GM23248 (cell line): ENCODE results near the gene MECP2. TPM values are rescaled to one million over a fixed set of nuclear protein-coding genes. Genes with fewer than 3 reads are reported as not detected.

ENCODE experiments used
- DNase-seq: peaks from one replicate; pipeline ENCODE4 v3.0.0-alpha.2; 2015
- H2AFZ ChIP-seq: fragments of 200-600 bp; sonication (generic); 2 replicates; pipeline ENCODE4 v1.6.1; 2016; ENCODE audit warnings: antibody characterized with exemption
- H3F3A ChIP-seq: fragments of 200-600 bp; sonication (generic); 2 replicates; pipeline ENCODE4 v1.6.1; 2016; ENCODE audit warnings: mild to moderate bottlenecking, antibody characterized with exemption, mixed run types; ENCODE audit not compliant: insufficient read depth
- H3K27ac ChIP-seq: fragments of 200-600 bp; sonication (generic); 2 replicates; pipeline ENCODE4 v1.5.1; 2016; ENCODE audit warnings: mild to moderate bottlenecking
- H3K27me3 ChIP-seq: fragments of 200-600 bp; sonication (generic); replicated peaks from 2 replicates; pipeline ENCODE4 v1.6.1; 2016; ENCODE audit warnings: mild to moderate bottlenecking; ENCODE audit not compliant: insufficient read depth
- H3K36me3 ChIP-seq: fragments of 200-600 bp; sonication (generic); 2 replicates; pipeline ENCODE4 v1.6.1; 2016; ENCODE audit warnings: low read depth, mild to moderate bottlenecking
- H3K4me1 ChIP-seq: fragments of 200-600 bp; sonication (generic); 2 replicates; pipeline ENCODE4 v1.6.1; 2016; ENCODE audit warnings: mild to moderate bottlenecking; ENCODE audit not compliant: insufficient read depth
- H3K4me2 ChIP-seq: fragments of 200-600 bp; sonication (generic); one replicate; pipeline ENCODE4 v1.6.1; 2016; ENCODE audit warnings: mild to moderate bottlenecking; ENCODE audit not compliant: unreplicated experiment
- H3K4me3 ChIP-seq: fragments of 200-600 bp; sonication (generic); 2 replicates; pipeline ENCODE4 v1.5.1; 2016; ENCODE audit warnings: mild to moderate bottlenecking
- H3K79me2 ChIP-seq: fragments of 200-600 bp; sonication (generic); 2 replicates; pipeline ENCODE4 v1.6.1; 2016; ENCODE audit warnings: mild to moderate bottlenecking; ENCODE audit not compliant: insufficient read depth
- H3K9ac ChIP-seq: fragments of 200-600 bp; sonication (generic); 2 replicates; pipeline ENCODE4 v1.6.1; 2016; ENCODE audit warnings: mild to moderate bottlenecking
- H3K9me2 ChIP-seq: fragments of 200-600 bp; sonication (generic); 2 replicates; pipeline ENCODE4 v1.6.1; 2016; ENCODE audit warnings: mixed run types, mild to moderate bottlenecking, moderate library complexity; ENCODE audit not compliant: insufficient read depth
- H3K9me3 ChIP-seq: fragments of 200-600 bp; sonication (generic); one replicate; pipeline ENCODE4 v1.6.1; 2017; ENCODE audit warnings: low read depth
- H4K20me1 ChIP-seq: fragments of 200-600 bp; sonication (generic); 2 replicates; pipeline ENCODE4 v1.6.0; 2016; ENCODE audit not compliant: insufficient read depth
- EZH2 ChIP-seq: fragments of 200-600 bp; sonication (generic); IDR thresholded peaks from 2 replicates; pipeline ENCODE4 v1.6.1; 2018; ENCODE audit warnings: antibody characterized with exemption, mild to moderate bottlenecking; ENCODE audit not compliant: insufficient read depth, poor library complexity, severe bottlenecking
- EZH2phosphoT487 ChIP-seq: fragments of 200-600 bp; sonication (generic); IDR thresholded peaks from 2 replicates; pipeline ENCODE4 v1.6.1; 2018; ENCODE audit warnings: antibody characterized with exemption, moderate library complexity, mild to moderate bottlenecking, low read depth; ENCODE audit not compliant: insufficient read depth
- whole genome bisulfite sequencing, 2 experiments: methylation state at CpG; one replicate each; pipeline ENCODE4 v1.1.6; 2015 to 2017; ENCODE audit warnings: low lambda C conversion rate in 2 of 2, low coverage in 1 of 2; ENCODE audit errors: missing lambda C conversion rate in 2 of 2; 5-methylcytosine and 5-hydroxymethylcytosine counted together
- in situ Hi-C: fragments of 300-500 bp; cut with MboI; formaldehyde crosslinking; loops from 2 replicates; pipeline ENCODE4 v1.15.0; 2020
- polyA plus RNA-seq: library from polyadenylated mRNA; unstranded; fragments of >200 nt; fragmentation: Nextera tagmentation; extraction: Ambion mirVana; gene quantifications from 2 replicates; pipeline ENCODE4 v1.2.1, GENCODE V29; 2016
- total RNA-seq: library from RNA; depleted of rRNA; stranded (reverse); fragments of >200 nt; shearing (Covaris generic); gene quantifications from 2 replicates; pipeline ENCODE4 v1.2.3, GENCODE V29; 2014

Gene MECP2
- total and polyA plus RNA-seq, 2 experiments from 2014 or later, result 10.3 to 16.5 TPM

GRCh38 chrX:154004315-154004714, 93.2 kb downstream of the MECP2 start:
- H3K4me2 ChIP-seq, result no peak overlapping the region
- H3K36me3 ChIP-seq, result no peaks in the 10 kb centered on the region
- DNase-seq, result no peak

DNA sequence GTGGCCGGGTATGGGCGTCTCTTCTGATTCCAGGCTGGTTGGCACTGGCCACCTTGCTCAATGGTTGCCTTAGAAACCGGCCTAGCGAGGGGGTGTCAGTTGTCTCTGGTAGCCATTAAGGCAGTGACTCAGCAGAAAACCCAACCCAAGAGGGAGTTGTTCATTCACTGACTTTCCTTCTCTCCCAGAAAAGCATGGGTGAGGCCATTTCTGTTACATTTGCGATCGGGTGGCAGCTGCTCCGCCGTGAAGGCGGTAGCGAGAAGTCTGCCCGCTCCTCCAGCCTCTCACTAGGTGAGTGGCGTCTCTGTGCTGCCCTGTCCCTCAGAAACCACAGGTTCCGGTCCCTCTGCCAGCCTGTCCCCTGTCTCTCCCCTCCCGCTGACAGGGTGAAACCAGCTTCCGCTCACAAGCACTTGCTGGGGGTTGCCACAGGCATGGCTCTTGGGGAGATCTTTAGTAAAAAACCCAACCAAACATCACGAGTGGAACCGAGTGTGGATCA, 95.2 kb downstream of the MECP2 start:
- no peaks in the 10 kb centered on the region for H3K9me2 ChIP-seq
- H3F3A ChIP-seq, result no peaks in the 10 kb centered on the region
- peak overlapping the region; percentile 73 for H3K9ac ChIP-seq
- H4K20me1 ChIP-seq, result no peaks in the 10 kb centered on the region
- no peaks in the 10 kb centered on the region for H3K79me2 ChIP-seq
- in situ Hi-C loops, result no loop called here
- no peaks in the 10 kb centered on the region for H3K27me3 ChIP-seq
- no peaks in the 10 kb centered on the region for H3K36me3 ChIP-seq
- peaks cover 10% of the 10 kb centered on the region for H3K4me1 ChIP-seq
- H3K27ac ChIP-seq, result peak overlapping the region; percentile 76
- H3K4me3 ChIP-seq, result peak overlapping the region; percentile 37; the same call in 1 of the 2 replicates
- WGBS, 2 experiments, result 18% methylated on average over 17 of the region's 17 CpGs
- H3K4me2 ChIP-seq, result peak overlapping the region; percentile 68
- peak; percentile 92 for DNase-seq
- H2AFZ ChIP-seq, result peak overlapping the region; percentile 70
- no peaks in the 10 kb centered on the region for H3K9me3 ChIP-seq
- TF ChIP-seq EZH2 (no peak), EZH2phosphoT487 (no peak)

More at GRCh38 chrX:154004315-154004714, 93.2 kb downstream of the MECP2 start:
- H3K79me2 ChIP-seq, result no peaks in the 10 kb centered on the region
- no peaks in the 10 kb centered on the region for H3K9me3 ChIP-seq
- H3K9me2 ChIP-seq, result no peaks in the 10 kb centered on the region
- TF ChIP-seq EZH2 (no peak), EZH2phosphoT487 (no peak)
- peaks cover 10% of the 10 kb centered on the region for H3K4me1 ChIP-seq
- in situ Hi-C loops, result no loop called here
- H2AFZ ChIP-seq, result no peak overlapping the region
- no peak overlapping the region for H3K9ac ChIP-seq
- no peaks in the 10 kb centered on the region for H3F3A ChIP-seq
- H4K20me1 ChIP-seq, result no peaks in the 10 kb centered on the region
- 52 to 56% methylated on average over 5 to 11 of the region's 11 CpGs for whole genome bisulfite sequencing, 2 experiments
- H3K4me3 ChIP-seq, result no peak overlapping the region
- H3K27me3 ChIP-seq, result no peaks in the 10 kb centered on the region
- H3K27ac ChIP-seq, result no peak overlapping the region

DNA sequence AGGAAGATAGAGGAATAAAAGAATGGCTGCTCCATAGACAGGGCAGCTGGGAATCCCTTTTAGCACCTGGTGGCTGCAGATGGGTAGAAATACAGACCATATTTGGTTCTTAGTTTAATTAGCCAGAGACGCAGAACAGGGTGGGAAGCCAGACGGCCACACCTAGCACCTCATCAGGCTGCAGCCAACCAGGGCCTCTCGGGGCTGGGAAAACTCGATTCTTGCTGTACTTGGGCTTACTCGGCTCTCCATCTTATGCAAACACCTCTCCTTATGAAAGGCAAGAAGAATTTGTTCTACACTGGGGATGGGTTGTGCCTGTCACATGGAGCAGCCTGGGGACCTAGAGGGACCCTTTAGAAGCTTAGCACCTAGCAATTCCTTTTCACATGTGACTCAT, 97.5 kb downstream of the MECP2 start:
- TF ChIP-seq EZH2phosphoT487 (no peak), EZH2 (no peak)
- H4K20me1 ChIP-seq, result no peaks in the 10 kb centered on the region
- H3K79me2 ChIP-seq, result no peaks in the 10 kb centered on the region
- H3K9me2 ChIP-seq, result no peaks in the 10 kb centered on the region
- H3F3A ChIP-seq, result no peaks in the 10 kb centered on the region
- peak overlapping the region; percentile 40; the same call in 1 of the 2 replicates for H3K4me3 ChIP-seq
- H3K9me3 ChIP-seq, result no peaks in the 10 kb centered on the region
- peaks cover 10% of the 10 kb centered on the region for H3K4me1 ChIP-seq
- WGBS, 2 experiments, result 11 to 15% methylated on average over 5 of the region's 5 CpGs
- no peaks in the 10 kb centered on the region for H3K36me3 ChIP-seq
- H3K27me3 ChIP-seq, result no peaks in the 10 kb centered on the region
- H3K27ac ChIP-seq, result no peak overlapping the region
- H3K4me2 ChIP-seq, result peak overlapping the region; percentile 28
- peak overlapping the region; percentile 56 for H2AFZ ChIP-seq
- no peak for DNase-seq
- in situ Hi-C loops, result no loop called here
- peak overlapping the region; percentile 26 for H3K9ac ChIP-seq

GRCh38 chrX:153999359-154000037, 98.0 kb downstream of the MECP2 start:
- TF ChIP-seq EZH2 (no peak), EZH2phosphoT487 (no peak)
- H3K4me2 ChIP-seq, result peak overlapping the region; percentile 28
- peaks cover 10% of the 10 kb centered on the region for H3K4me1 ChIP-seq
- no peaks in the 10 kb centered on the region for H3K36me3 ChIP-seq
- peak overlapping the region; percentile 26 for H3K9ac ChIP-seq
- H2AFZ ChIP-seq, result peak overlapping the region; percentile 56
- DNase-seq, result no peak
- H3K9me3 ChIP-seq, result no peaks in the 10 kb centered on the region
- 39 to 61% methylated on average over 4 to 15 of the region's 19 CpGs for WGBS, 2 experiments
- H3F3A ChIP-seq, result no peaks in the 10 kb centered on the region
- H3K4me3 ChIP-seq, result peak overlapping the region; percentile 40; the same call in 1 of the 2 replicates
- H3K9me2 ChIP-seq, result no peaks in the 10 kb centered on the region
- no peaks in the 10 kb centered on the region for H3K79me2 ChIP-seq
- in situ Hi-C loops, result no loop called here
- H3K27me3 ChIP-seq, result no peaks in the 10 kb centered on the region
- H3K27ac ChIP-seq, result no peak overlapping the region
- no peaks in the 10 kb centered on the region for H4K20me1 ChIP-seq
